Erythroblast (primary cell): Measurements from ENCODE around the gene A3GALT2.

Experiments used
- GATA1 ChIP-seq: IDR thresholded peaks from 2 replicates; pipeline ENCODE4 v1.6.1; 2011; ENCODE audit warnings: low read depth, mild to moderate bottlenecking, control low read depth, low read length, moderate library complexity
- POLR2A ChIP-seq: IDR thresholded peaks from 2 replicates; pipeline ENCODE4 v1.6.1; 2011; ENCODE audit warnings: mild to moderate bottlenecking, low read length

DNA sequence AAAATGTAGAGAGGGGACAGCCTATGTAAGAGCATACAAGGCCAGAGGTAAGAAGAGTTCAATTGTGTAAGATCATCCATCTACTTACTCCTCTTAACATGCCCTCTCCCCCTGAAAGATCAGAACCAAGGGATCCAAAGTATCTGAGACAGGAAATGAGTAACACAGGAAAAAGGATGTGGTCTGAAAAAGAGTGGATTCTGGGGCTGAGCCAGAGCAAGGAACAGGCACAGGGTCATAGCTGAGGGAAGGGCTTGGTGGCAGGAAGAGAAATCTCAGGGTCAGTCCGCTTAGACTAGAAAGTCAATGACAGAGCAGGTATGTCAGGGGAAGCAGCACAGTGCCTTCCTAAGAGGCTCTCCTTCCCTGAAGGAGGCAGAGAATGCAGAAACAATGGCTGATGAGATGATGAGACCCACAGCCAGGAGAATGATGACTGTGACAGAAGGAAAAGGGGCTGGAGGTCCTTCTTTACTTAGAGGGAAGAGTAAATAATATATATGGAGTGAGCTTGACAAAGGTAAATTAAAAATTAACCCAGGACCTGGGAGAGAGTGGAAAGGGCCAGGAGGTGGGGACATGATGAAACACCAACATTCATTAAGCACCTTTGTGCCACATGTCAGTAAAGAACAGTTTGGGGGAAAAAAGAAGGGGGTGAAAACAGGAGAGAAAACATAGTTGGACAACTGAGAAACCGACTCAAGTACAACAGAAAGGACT lies 26.2 kb upstream of the A3GALT2 start:
- TF ChIP-seq POLR2A (no peak), GATA1 (no peak)
